ENCODE data around the gene MAFG. TPM values are rescaled to one million over a fixed set of nuclear protein-coding genes. Genes with fewer than 3 reads are reported as not detected.

The MAFG gene
- total and polyA plus RNA-seq, 2 of the 13 experiments (the other 11 are each of a cell fraction or from before 2014, with no cell fraction given), result 14.5 to 20.0 TPM

GRCh38 chr17:81926451-81927151 lies 934 bp downstream of the MAFG start (continued):
- TF ChIP-seq KAT8 (CRISPR knock-in tag; IDR thresholded peaks at IDR 0.05) (peak; percentile 50), ELF1 (CRISPR knock-in tag; IDR thresholded peaks at IDR 0.05) (peak; percentile 78; the same call in 1 of the 2 replicates), ZNF160 (CRISPR knock-in tag; IDR thresholded peaks at IDR 0.05) (no peak), SMARCC2 (IDR thresholded peaks at IDR 0.05) (no peak), ZNF703 (CRISPR knock-in tag; IDR thresholded peaks at IDR 0.05; ENCODE audit: borderline replicate concordance) (peak; percentile 27; the same call in 1 of the 2 replicates), ATAD3A (CRISPR knock-in tag; IDR thresholded peaks at IDR 0.05) (no peak), ZNF770 (CRISPR knock-in tag; IDR thresholded peaks at IDR 0.05) (0 out of 2 replicates have a peak, but pooled peaks have one; percentile 24), ARHGAP35 (CRISPR knock-in tag; IDR thresholded peaks at IDR 0.05; ENCODE audit: borderline replicate concordance) (no peak), ZBTB37 (CRISPR knock-in tag; IDR thresholded peaks at IDR 0.05) (peak; percentile 75; the same call in 1 of the 2 replicates), ZBTB25 (CRISPR knock-in tag; IDR thresholded peaks at IDR 0.05) (peak; percentile 79; the same call in 1 of the 2 replicates), ZNF790 (CRISPR knock-in tag; IDR thresholded peaks at IDR 0.05; ENCODE audit: borderline replicate concordance) (no peak), ZBTB38 (CRISPR knock-in tag; IDR thresholded peaks at IDR 0.05) (no peak), CEBPB (IDR thresholded peaks at IDR 0.05; ENCODE audit: borderline replicate concordance, low read depth, low read length) (no peak), ISX (CRISPR knock-in tag; conservative IDR thresholded peaks at IDR 0.05) (no peak), SMYD3 (CRISPR knock-in tag; IDR thresholded peaks at IDR 0.05) (no peak), PHF21A (CRISPR knock-in tag; IDR thresholded peaks at IDR 0.05) (peak; percentile 94), FOXP4 (CRISPR knock-in tag; IDR thresholded peaks at IDR 0.05) (peak; percentile 8; the same call in 1 of the 2 replicates), ZNF75D (CRISPR knock-in tag; IDR thresholded peaks at IDR 0.05; ENCODE audit: borderline replicate concordance) (no peak), HNRNPH1 (optimal IDR thresholded peaks at IDR 0.05; ENCODE audit: low read depth, low read length) (no peak), NFRKB (IDR thresholded peaks at IDR 0.05) (no peak), PHF8 (CRISPR knock-in tag; IDR thresholded peaks at IDR 0.05) (peak; percentile 57), NR0B2 (CRISPR knock-in tag; IDR thresholded peaks at IDR 0.05) (peak; percentile 35; the same call in 1 of the 2 replicates), ZNF12 (CRISPR knock-in tag; IDR thresholded peaks at IDR 0.05) (no peak), ZNF615 (CRISPR knock-in tag; IDR thresholded peaks at IDR 0.05; ENCODE audit: borderline replicate concordance) (no peak)

All from HepG2 (cell line).